Muscle layer of colon (tissue), 2 donors: ENCODE measurements around the gene TINCR.

Source experiments
- H3K27ac ChIP-seq: one replicate; pipeline ENCODE4 v1.7.0; 2013; ENCODE audit warnings: low read depth, mild to moderate bottlenecking, low read length, moderate library complexity
- H3K27me3 ChIP-seq, 2 donors: one replicate each; pipeline ENCODE4 v1.7.0; 2013; ENCODE audit warnings: low read length in 2 of 2, mild to moderate bottlenecking in 2 of 2; ENCODE audit not compliant: insufficient read depth in 2 of 2, control insufficient read depth in 1 of 2
- H3K36me3 ChIP-seq: one replicate; pipeline ENCODE4 v1.7.0; 2013; ENCODE audit warnings: mild to moderate bottlenecking, low read length; ENCODE audit not compliant: insufficient read depth
- H3K4me1 ChIP-seq: one replicate; pipeline ENCODE4 v1.7.0; 2013; ENCODE audit warnings: mild to moderate bottlenecking, low read length; ENCODE audit not compliant: insufficient read depth
- H3K4me3 ChIP-seq, 2 donors: one replicate each; pipeline ENCODE4 v1.7.0; 2013; ENCODE audit warnings: low read length in 2 of 2, low read depth in 1 of 2, mild to moderate bottlenecking in 1 of 2, moderate library complexity in 1 of 2
- H3K9ac ChIP-seq: one replicate; pipeline ENCODE4 v1.7.0; 2013; ENCODE audit warnings: low read length
- H3K9me3 ChIP-seq: one replicate; pipeline ENCODE4 v1.7.0; 2013; ENCODE audit warnings: mild to moderate bottlenecking, low read length
- donor health status: abdominal sarcoma.
- donor health status: Adenocarcinoma of cecum.

The TINCR gene

GRCh38 chr19:5600797-5601196 lies 33.0 kb upstream of the TINCR start:
- no peak overlapping the region for H3K4me3 ChIP-seq
- no peak overlapping the region for H3K27ac ChIP-seq
- no peaks in the 10 kb centered on the region for H3K27me3 ChIP-seq
- H3K36me3 ChIP-seq, result peaks cover 80% of the 10 kb centered on the region
- H3K9ac ChIP-seq, result no peak overlapping the region
- no peaks in the 10 kb centered on the region for H3K9me3 ChIP-seq
- H3K4me1 ChIP-seq, result no peaks in the 10 kb centered on the region

DNA sequence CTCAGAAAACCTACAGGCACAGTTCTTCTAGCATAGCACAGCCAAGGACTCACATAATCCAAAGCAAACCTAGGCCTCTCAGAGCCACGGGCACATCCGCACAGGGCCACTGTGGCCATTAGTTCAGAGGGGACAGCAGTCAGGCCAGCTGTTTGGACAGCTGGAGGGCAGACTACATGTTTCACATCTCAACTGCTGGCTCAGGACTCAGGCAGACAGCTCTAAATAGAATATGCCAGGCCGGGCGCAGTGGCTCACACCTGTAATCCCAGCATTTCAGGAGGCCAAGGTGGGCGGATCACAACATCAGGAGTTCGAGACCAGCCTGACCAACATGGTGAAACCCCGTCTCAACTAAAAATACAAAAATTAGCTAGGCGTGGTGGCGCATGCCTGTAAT lies 28.0 kb upstream of the TINCR start:
- Histone ChIP-seq H3K9ac (no peak overlapping the region), H3K27ac (no peak overlapping the region), H3K4me3 (no peak overlapping the region), H3K36me3 (peaks cover 97% of the 10 kb centered on the region), H3K9me3 (no peaks in the 10 kb centered on the region), H3K4me1 (no peaks in the 10 kb centered on the region), H3K27me3 (no peaks in the 10 kb centered on the region)

- Histone ChIP-seq H3K4me1 (no peaks in the 10 kb centered on the region), H3K27me3 (no peaks in the 10 kb centered on the region), H3K9ac (no peak overlapping the region), H3K9me3 (no peaks in the 10 kb centered on the region), H3K4me3 (no peak overlapping the region), H3K27ac (no peak overlapping the region), H3K36me3 (peaks cover 97% of the 10 kb centered on the region)
These were observed 27.4 kb upstream of the TINCR start for GRCh38 chr19:5595129-5595528.

DNA sequence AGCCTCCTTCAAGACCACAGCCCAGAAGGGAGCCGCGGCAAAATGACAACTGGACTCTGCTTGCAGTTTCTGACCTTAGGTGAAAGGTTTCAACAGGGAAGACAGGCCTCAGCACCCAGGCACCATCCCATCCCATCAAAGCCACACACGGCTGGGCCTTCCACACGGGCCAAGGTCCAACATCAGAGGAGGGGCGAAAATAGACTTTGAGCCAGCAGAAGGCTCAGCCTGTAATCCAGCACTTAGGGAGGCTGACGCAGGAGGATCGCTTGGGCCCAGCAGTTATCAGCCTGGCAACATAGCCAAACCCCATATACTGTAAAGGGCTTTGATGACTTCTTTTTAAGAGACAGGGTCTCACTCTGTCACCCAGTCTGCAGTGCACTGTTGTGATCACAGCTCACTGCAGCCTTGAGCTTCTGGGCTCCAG lies 26.8 kb upstream of the TINCR start:
- Histone ChIP-seq H3K9ac (no peak overlapping the region), H3K4me3 (no peak overlapping the region), H3K27me3 (no peaks in the 10 kb centered on the region), H3K9me3 (no peaks in the 10 kb centered on the region), H3K36me3 (peaks cover 97% of the 10 kb centered on the region), H3K4me1 (no peaks in the 10 kb centered on the region), H3K27ac (no peak overlapping the region)

DNA sequence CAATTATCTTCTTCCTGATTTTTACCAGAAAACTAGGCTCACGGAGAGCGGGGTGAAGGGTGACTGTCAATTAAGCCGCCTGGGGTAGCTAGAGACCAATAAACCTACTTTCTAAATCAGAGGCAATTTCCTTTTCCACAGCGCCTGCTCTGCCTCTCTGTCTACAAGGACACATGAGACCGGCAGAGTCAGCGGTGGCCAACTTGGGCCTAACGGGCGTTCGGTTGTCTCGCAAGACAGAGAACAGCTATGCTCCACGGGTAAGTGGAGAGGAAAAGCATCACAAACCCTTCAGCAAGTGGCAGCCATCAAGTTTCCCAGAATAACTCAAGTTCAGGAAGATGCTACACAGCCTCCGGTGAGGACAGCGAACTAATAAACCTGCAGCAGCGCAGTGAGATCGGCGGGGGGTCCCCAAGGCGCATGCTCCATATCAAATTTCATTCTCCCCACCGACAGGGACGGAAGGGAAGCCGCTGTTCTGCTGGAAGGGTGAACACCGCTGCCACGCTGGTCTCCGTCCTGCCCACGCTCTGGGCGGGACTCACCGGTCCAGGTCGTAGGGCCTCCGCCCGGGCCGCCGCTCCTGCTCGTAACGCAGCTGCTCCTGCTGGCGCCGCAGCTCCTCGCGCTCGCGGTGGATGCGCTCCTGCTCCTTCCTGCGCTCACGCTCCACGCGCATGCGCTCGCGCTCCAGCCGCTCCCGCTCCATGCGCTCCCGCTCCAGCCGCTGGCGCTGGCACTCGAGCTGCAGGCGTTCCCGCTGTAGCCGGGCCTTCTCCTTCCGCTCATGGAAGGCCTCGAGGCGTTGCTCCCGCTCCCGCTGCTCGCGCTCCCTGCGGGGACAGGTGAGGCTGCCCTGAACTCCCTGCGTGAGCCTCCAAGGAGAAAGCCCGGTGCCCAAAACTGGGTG lies 25.8 kb upstream of the TINCR start:
- Histone ChIP-seq H3K4me1 (no peaks in the 10 kb centered on the region), H3K9ac (no peak overlapping the region), H3K9me3 (no peaks in the 10 kb centered on the region), H3K27ac (no peak overlapping the region), H3K36me3 (peaks cover 97% of the 10 kb centered on the region), H3K27me3 (no peaks in the 10 kb centered on the region), H3K4me3 (no peak overlapping the region)

- Histone ChIP-seq H3K4me3 (no peak overlapping the region), H3K4me1 (no peaks in the 10 kb centered on the region), H3K9ac (no peak overlapping the region), H3K27me3 (no peaks in the 10 kb centered on the region), H3K27ac (no peak overlapping the region), H3K36me3 (peaks cover 97% of the 10 kb centered on the region), H3K9me3 (no peaks in the 10 kb centered on the region)
These were observed 25.0 kb upstream of the TINCR start for GRCh38 chr19:5592531-5593342.

GRCh38 chr19:5591476-5591875 lies 23.7 kb upstream of the TINCR start:
- H3K27ac ChIP-seq, result no peak overlapping the region
- H3K4me1 ChIP-seq, result peaks cover under 1% of the 10 kb centered on the region
- no peak overlapping the region for H3K4me3 ChIP-seq
- no peaks in the 10 kb centered on the region for H3K27me3 ChIP-seq
- H3K9me3 ChIP-seq, result no peaks in the 10 kb centered on the region
- peaks cover 97% of the 10 kb centered on the region for H3K36me3 ChIP-seq
- H3K9ac ChIP-seq, result no peak overlapping the region

- Histone ChIP-seq H3K36me3 (peaks cover 92% of the 10 kb centered on the region), H3K9me3 (no peaks in the 10 kb centered on the region), H3K27ac (no peak overlapping the region), H3K4me3 (no peak overlapping the region), H3K9ac (no peak overlapping the region), H3K27me3 (no peaks in the 10 kb centered on the region), H3K4me1 (peaks cover 7% of the 10 kb centered on the region)
These were observed 23.1 kb upstream of the TINCR start for GRCh38 chr19:5590865-5591154.

GRCh38 chr19:5590151-5590864 lies 22.6 kb upstream of the TINCR start:
- H3K27me3 ChIP-seq, result no peaks in the 10 kb centered on the region
- no peak overlapping the region for H3K4me3 ChIP-seq
- H3K9me3 ChIP-seq, result no peaks in the 10 kb centered on the region
- no peak overlapping the region for H3K27ac ChIP-seq
- peaks cover 12% of the 10 kb centered on the region for H3K4me1 ChIP-seq
- H3K9ac ChIP-seq, result no peak overlapping the region
- peaks cover 87% of the 10 kb centered on the region for H3K36me3 ChIP-seq

DNA sequence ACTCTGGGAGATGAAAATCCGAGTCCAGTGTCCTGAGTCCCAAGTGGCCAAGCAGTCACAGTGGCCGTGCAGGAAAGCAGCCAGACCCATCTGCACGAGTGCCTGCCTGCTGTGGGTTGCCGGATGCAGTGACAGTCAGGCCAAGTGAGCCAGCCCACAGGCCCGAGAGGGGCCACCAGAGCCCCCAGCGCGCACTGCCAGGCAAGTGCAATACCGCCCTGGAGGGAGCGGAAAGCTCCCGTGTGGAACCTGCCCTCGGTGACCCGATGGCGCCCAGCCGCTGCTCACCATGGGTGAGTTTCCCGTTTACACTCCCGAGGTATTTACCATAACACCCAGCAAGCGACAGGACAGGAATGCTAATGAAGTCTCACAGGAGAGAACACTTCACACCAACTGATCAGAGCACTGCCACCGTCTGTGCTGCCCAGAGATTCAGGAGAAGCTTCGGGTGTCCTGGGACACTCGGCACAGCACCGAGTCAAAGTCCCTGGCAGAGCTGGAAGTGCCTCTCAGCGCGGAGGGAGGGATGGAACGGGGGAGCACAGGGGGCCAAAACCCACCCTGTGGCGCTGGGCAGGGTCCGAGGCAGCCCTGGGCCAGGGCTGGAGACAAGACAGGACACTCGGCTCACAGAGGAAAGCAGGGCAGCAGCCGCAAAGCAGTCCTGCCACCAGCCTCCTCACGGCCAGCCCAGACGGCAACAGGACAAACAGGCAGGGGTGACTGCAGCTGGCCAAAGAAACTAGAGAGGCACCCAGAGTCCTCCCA lies 21.3 kb upstream of the TINCR start:
- no peak overlapping the region for H3K27ac ChIP-seq
- H3K4me1 ChIP-seq, result peaks cover 15% of the 10 kb centered on the region
- peaks cover 75% of the 10 kb centered on the region for H3K36me3 ChIP-seq
- H3K4me3 ChIP-seq, result no peak overlapping the region
- H3K27me3 ChIP-seq, result no peaks in the 10 kb centered on the region
- no peak overlapping the region for H3K9ac ChIP-seq
- H3K9me3 ChIP-seq, result no peaks in the 10 kb centered on the region

- no peaks in the 10 kb centered on the region for H3K27me3 ChIP-seq
- H3K4me1 ChIP-seq, result peaks cover 15% of the 10 kb centered on the region
- H3K27ac ChIP-seq, result no peak overlapping the region
- H3K4me3 ChIP-seq, result no peak overlapping the region
- peaks cover 69% of the 10 kb centered on the region for H3K36me3 ChIP-seq
- H3K9me3 ChIP-seq, result no peaks in the 10 kb centered on the region
- H3K9ac ChIP-seq, result no peak overlapping the region
These were observed 20.7 kb upstream of the TINCR start for GRCh38 chr19:5588441-5588840.
